Suprapubic skin (tissue), 4 donors: Measurements from ENCODE around the gene SAMD4A. TPM values are rescaled to one million over a fixed set of nuclear protein-coding genes. Genes with fewer than 3 reads are reported as not detected.

Experiments used
- DNase-seq, 2 donors: peaks; one replicate each; pipeline ENCODE4 v3.0.0-alpha.2; 2019; ENCODE audit warnings: low spot score in 2 of 2
- H3K27ac ChIP-seq: fragments of 200-600 bp; sonication (generic); one replicate; pipeline ENCODE4 v1.5.1; 2019
- H3K27me3 ChIP-seq: fragments of 200-600 bp; sonication (generic); one replicate; pipeline ENCODE4 v1.5.1; 2019
- H3K36me3 ChIP-seq: fragments of 200-600 bp; sonication (generic); one replicate; pipeline ENCODE4 v1.5.1; 2019
- H3K4me1 ChIP-seq: fragments of 200-600 bp; sonication (generic); one replicate; pipeline ENCODE4 v1.5.1; 2019
- H3K4me3 ChIP-seq: fragments of 200-600 bp; sonication (generic); one replicate; pipeline ENCODE4 v1.5.1; 2019; ENCODE audit warnings: mild to moderate bottlenecking
- H3K9me3 ChIP-seq: fragments of 200-600 bp; sonication (generic); one replicate; pipeline ENCODE4 v1.5.1; 2019
- EP300 ChIP-seq: sonication (generic); formaldehyde crosslinking; IDR thresholded peaks from one replicate; pipeline ENCODE4 v1.6.1; 2017; ENCODE audit warnings: antibody characterized with exemption
- POLR2A ChIP-seq, 2 donors: fragments of 450-650 bp; IDR thresholded peaks; one replicate each; pipeline ENCODE4 v1.6.1; 2017; ENCODE audit warnings: antibody characterized with exemption in 2 of 2, mild to moderate bottlenecking in 2 of 2, moderate library complexity in 2 of 2
- POLR2AphosphoS5 ChIP-seq, 3 donors: sonication (generic); formaldehyde crosslinking; IDR thresholded peaks; one replicate each; pipeline ENCODE4 v1.6.1; 2017; ENCODE audit warnings: antibody characterized with exemption in 3 of 3
- WGBS: methylation state at CpG from one replicate; pipeline ENCODE4 v1.1.5; 2018; 5-methylcytosine and 5-hydroxymethylcytosine counted together
- total RNA-seq, 4 donors: library from RNA; depleted of rRNA; stranded (reverse); fragments of >200 nt; gene quantifications; one replicate each; pipeline ENCODE4 v1.1.0, GENCODE V29; 2016
- TF ChIP-seq, protein P1 (sequence below), 2 donors: fragments of 200-600 bp in 1 of 2; fragments of 450-650 bp in 1 of 2; sonication (generic) in 1 of 2; IDR thresholded peaks; one replicate each; pipeline ENCODE4 v1.5.1; 2016 to 2019; ENCODE audit warnings: antibody characterized with exemption in 2 of 2, mild to moderate bottlenecking in 1 of 2, moderate library complexity in 1 of 2

The SAMD4A gene
- total RNA-seq, 4 donors from 2014 or later, result 7.7 to 26.6 (median 9.7) TPM

DNA sequence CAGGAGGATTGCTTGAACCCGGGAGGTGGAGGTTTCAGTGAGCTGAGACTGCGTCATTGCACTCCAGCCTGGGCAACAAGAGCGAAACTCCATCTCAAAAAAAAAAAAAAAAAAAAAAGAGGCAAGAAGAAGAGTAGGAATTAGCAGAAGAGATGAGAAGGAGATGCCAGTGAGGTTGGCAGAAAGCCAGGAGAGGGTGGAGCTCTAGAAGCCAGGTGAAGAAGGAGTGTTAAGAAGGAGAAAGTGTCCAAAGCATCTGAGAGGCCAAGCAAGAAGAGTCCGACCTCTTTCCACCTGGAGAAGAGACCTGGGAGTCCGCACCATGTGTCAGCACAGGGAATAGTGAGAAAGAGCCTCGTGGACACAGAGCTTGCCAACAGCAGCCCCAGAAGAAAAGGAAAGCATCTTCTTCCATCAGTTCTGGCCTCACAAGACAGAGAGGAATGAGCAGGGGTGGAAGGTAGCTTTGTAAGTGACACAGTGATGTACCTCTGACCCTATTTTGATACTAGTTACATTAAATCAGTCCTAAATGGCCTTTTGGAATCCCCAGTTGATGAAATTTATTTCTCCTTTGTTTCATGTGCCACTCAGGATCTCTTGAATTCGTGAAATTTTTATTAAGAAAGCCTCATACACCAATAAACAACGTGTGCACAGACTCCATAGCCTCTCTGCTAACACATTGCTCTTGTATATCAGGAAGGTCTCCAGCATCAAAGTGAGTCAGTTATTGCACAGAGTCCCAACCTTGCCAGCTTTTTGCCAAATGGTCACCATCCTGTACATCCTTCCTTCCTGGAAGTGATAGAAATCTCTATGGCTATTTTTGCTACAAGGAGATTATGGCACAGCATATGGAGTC, 70.6 kb downstream of the SAMD4A start:
- no peaks in the 10 kb centered on the region for H3K4me1 ChIP-seq
- TF ChIP-seq EP300 (no peak), POLR2A (IDR thresholded peaks at IDR 0.05) (no peak), POLR2AphosphoS5 (IDR thresholded peaks at IDR 0.05) (no peak)
- no peaks in the 10 kb centered on the region for H3K27me3 ChIP-seq
- 76% methylated on average over 8 of the region's 8 CpGs for WGBS
- H3K27ac ChIP-seq, result no peak overlapping the region
- H3K4me3 ChIP-seq, result no peak overlapping the region
- DNase-seq, result no peak
- H3K36me3 ChIP-seq, result no peaks in the 10 kb centered on the region
- H3K9me3 ChIP-seq, result no peaks in the 10 kb centered on the region

DNA sequence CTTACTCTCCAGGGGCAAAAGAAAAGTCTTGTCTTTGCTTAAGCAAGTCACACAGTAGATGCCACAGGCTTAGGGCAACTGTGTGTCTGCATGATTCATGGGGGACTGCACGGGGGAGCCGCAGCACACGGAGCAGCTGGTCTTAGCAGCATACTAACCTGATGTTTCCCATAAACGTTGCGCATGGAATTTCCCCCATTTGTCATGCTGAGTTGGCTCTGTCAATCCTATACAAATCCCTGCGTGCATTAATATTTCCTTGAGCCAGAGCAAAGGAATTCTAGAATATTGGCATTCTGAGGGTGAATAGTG, 71.2 kb downstream of the SAMD4A start:
- Histone ChIP-seq H3K27me3 (no peaks in the 10 kb centered on the region), H3K27ac (no peak overlapping the region), H3K4me3 (no peak overlapping the region), H3K36me3 (no peaks in the 10 kb centered on the region), H3K9me3 (no peaks in the 10 kb centered on the region), H3K4me1 (no peaks in the 10 kb centered on the region)
- no peak for DNase-seq
- TF ChIP-seq POLR2AphosphoS5 (IDR thresholded peaks at IDR 0.05), result no peak
- TF ChIP-seq POLR2A (IDR thresholded peaks at IDR 0.05), result no peak
- no peak for TF ChIP-seq EP300
- TF ChIP-seq, protein P1, sequence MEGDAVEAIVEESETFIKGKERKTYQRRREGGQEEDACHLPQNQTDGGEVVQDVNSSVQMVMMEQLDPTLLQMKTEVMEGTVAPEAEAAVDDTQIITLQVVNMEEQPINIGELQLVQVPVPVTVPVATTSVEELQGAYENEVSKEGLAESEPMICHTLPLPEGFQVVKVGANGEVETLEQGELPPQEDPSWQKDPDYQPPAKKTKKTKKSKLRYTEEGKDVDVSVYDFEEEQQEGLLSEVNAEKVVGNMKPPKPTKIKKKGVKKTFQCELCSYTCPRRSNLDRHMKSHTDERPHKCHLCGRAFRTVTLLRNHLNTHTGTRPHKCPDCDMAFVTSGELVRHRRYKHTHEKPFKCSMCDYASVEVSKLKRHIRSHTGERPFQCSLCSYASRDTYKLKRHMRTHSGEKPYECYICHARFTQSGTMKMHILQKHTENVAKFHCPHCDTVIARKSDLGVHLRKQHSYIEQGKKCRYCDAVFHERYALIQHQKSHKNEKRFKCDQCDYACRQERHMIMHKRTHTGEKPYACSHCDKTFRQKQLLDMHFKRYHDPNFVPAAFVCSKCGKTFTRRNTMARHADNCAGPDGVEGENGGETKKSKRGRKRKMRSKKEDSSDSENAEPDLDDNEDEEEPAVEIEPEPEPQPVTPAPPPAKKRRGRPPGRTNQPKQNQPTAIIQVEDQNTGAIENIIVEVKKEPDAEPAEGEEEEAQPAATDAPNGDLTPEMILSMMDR (IDR thresholded peaks at IDR 0.05), result no peak
- WGBS, result 65% methylated on average over 6 of the region's 6 CpGs

DNA sequence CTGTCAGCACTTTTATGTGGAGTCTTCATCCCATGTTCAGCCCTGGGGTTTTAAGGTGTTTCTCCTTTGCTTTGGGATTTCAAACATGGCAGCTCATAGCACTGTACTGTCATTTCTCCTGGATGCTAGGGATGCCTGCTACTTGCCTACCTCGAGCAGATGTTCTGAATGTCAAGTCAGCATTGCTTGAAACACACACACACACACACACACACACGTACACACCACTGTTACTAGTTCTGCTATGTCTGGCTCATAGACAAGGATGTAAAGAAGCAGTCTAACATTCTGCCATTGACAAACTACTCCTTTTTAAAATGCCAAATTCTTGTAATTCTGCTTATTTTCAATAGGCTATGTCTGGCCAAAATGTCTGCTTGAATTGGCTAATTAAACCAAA, 72.7 kb downstream of the SAMD4A start:
- TF ChIP-seq POLR2A (IDR thresholded peaks at IDR 0.05) (no peak), EP300 (no peak), POLR2AphosphoS5 (IDR thresholded peaks at IDR 0.05) (no peak)
- TF ChIP-seq, protein P1 (IDR thresholded peaks at IDR 0.05), result no peak
- no peak for DNase-seq
- WGBS, result 78% methylated on average over 2 of the region's 2 CpGs
- Histone ChIP-seq H3K27ac (no peak overlapping the region), H3K27me3 (no peaks in the 10 kb centered on the region), H3K4me1 (no peaks in the 10 kb centered on the region), H3K9me3 (no peaks in the 10 kb centered on the region), H3K36me3 (no peaks in the 10 kb centered on the region), H3K4me3 (no peak overlapping the region)

DNA sequence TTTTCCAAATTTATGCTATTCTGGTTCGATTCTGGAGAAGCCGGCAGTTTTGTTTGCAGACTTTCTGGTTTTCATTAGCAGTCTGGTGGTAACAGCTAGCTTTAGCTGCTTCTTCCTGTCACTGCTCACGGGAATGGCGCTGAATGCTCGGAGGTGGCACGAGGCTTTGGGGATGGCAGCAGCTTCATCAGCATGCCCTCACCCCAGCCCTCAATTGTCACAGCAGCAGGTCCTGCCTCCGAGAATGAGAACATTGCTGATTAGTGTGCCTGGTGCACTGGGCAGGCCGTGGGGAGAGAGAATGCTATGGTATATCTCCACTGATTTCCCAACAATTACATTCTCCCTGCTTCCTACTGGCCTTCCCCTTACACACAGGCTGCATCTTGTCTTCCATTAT, 73.6 kb downstream of the SAMD4A start:
- Histone ChIP-seq H3K27me3 (no peaks in the 10 kb centered on the region), H3K27ac (no peak overlapping the region), H3K36me3 (no peaks in the 10 kb centered on the region), H3K4me1 (no peaks in the 10 kb centered on the region), H3K9me3 (no peaks in the 10 kb centered on the region), H3K4me3 (no peak overlapping the region)
- no peak for DNase-seq
- WGBS, result 60% methylated on average over 8 of the region's 8 CpGs
- TF ChIP-seq POLR2AphosphoS5 (IDR thresholded peaks at IDR 0.05) (no peak), EP300 (no peak), POLR2A (IDR thresholded peaks at IDR 0.05) (no peak)
- TF ChIP-seq, protein P1 (IDR thresholded peaks at IDR 0.05), result no peak

DNA sequence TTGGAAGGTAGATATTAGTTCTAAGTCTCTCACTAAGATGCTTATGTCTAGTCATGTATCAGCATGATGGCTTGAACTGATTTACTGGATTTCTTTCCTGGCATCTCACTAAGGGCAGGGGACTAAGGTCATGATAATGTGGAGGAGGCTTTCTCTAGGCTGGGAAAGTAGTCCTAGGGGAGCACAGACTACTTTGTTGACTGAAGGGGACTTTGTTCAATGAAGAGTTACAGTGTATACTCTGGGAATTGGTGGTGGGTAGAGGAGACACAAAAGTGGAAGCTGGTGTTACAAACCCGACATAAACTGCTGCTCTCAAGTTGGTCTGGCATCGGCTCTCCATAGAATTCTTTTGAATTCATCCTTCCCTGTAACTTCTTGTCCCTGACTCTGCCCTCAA, 75.2 kb downstream of the SAMD4A start:
- H3K27ac ChIP-seq, result no peak overlapping the region
- H3K9me3 ChIP-seq, result no peaks in the 10 kb centered on the region
- no peaks in the 10 kb centered on the region for H3K27me3 ChIP-seq
- H3K36me3 ChIP-seq, result no peaks in the 10 kb centered on the region
- H3K4me3 ChIP-seq, result no peak overlapping the region
- H3K4me1 ChIP-seq, result peaks cover 4% of the 10 kb centered on the region
- no peak for TF ChIP-seq EP300
- TF ChIP-seq POLR2A (IDR thresholded peaks at IDR 0.05), result no peak
- 60% methylated on average over 2 of the region's 2 CpGs for WGBS
- no peak for DNase-seq

DNA sequence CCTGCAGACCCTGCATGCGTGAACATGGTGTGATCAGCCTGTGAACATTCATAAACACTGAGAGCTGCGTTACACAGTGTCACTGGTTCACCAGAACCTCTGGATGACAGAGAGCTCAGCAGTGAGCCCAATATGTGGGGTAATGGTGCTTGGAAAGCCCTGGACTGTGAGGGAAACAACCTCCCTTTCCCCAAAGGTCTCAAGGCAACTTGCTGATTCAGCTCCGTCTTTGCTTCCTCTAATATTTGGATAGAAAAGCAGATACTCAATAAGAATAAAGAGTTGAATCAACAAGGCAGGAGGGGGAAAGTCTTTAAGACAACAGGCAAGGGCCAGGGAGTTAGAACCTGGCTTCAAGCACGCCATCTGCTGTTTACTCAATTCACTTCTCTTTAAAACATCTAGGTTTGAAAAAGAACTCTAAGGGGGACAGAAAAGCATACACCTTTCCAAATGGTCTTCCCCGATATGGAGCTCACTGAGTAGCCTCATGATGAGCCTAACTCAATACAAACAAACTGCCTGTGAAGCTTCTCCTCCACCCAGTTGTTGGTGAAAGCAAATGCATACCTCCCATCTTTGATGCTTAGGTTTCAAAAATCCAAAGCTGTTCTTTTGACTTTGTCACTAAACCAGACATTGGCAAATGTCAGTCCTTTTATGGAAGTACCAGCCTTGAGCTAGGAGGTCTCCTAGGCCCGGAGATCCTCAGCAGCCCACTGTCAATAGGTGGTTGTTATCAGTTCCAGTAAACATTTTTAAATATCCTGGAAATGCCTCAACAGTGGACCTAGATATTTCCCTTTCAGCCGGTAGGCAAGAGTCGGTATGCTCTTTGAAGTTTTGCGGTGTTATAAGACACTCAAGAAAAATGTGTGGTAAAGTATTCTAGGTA, 76.1 kb downstream of the SAMD4A start:
- TF ChIP-seq POLR2A (IDR thresholded peaks at IDR 0.05), result no peak
- TF ChIP-seq, protein P1 (IDR thresholded peaks at IDR 0.05), result no peak
- TF ChIP-seq POLR2AphosphoS5 (IDR thresholded peaks at IDR 0.05), result no peak
- TF ChIP-seq EP300, result no peak
- Histone ChIP-seq H3K36me3 (no peaks in the 10 kb centered on the region), H3K27ac (no peak overlapping the region), H3K4me3 (no peak overlapping the region), H3K27me3 (no peaks in the 10 kb centered on the region), H3K9me3 (no peaks in the 10 kb centered on the region), H3K4me1 (peaks cover 4% of the 10 kb centered on the region)
- 85% methylated on average over 9 of the region's 9 CpGs for WGBS
- DNase-seq, result no peak
